HG03108 (cell line): Measurements from ENCODE around the gene BCAS1.
A peak's percentile ranks its signal among the peaks of the same experiment; 100 is the strongest.

Source experiments
- ATAC-seq: cut with Tn5 transposase; IDR thresholded peaks from one replicate; pipeline ENCODE4 v1.9.1; 2021; ENCODE audit warnings: moderate library complexity; ENCODE audit not compliant: unreplicated experiment

Gene BCAS1

DNA sequence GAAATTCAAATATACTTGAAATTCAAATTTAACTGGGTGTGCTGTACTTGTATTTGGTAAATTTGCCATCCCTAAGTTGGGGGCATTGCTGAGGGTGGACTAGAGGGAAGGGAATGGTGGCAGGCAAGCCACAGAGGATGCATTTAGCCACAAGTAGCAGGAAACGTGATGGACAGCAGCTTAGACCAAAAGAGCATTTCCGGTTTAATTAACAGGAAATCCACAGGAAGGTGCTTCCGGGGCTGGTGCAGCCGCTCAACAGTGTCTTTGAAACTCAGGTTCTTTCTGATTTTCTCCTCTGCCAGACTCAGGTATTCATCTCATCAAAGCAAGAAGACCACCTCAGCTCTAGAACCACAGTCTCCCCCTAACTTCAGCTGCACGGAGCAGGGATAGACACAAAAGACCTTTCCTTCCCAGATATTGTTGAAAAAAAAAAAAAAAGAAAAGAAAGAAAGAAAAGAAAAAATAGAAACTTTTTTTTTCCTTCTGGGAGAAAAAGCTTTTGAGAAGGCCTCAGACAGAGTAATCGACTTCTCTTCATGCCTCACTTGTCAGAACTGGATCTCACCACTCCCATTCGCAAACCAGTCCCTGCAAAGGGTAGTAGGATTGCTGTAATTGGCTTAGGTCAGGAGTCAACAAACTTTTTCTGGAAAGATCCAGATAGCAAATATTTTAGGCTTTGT, 8.0 kb upstream of the BCAS1 start:
- ATAC-seq = peak; percentile 78

DNA sequence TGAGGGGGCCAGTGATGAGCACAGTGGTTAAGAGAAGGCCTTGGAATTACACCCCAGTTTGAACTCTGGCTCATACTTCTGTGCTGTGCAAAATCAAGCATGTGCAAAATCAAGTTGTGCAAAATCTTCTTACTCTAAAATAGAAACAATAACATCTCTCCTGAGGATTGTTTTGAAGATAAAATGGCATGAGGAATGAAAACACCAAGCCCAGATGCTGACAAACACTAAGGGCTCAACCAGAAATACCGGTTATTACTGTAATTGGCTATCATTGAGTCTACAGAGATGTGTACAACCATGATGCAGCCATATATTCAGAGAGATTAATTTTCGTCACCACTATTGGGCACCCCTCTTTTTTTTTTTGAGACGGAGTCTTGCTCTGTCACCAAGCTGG, 5.9 kb upstream of the BCAS1 start:
- ATAC-seq = no peak

DNA sequence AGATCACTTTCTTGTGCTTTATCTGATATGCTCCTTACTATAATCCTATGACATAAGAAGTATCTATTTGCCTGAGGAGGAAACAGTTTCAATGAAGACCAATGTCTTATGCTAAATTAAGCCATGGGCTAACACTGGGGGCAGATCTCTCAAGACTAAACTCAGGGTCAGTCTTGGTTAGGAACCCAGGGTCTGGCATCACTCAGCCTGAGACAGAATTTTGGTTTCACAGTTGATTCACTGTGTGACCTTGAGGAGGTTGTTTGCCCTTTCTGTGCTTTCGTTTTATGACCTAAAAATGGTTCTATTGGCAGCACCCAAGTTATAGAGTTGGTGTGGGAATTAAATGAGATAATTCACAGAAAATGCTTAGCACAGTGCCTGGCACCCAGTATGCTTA, 4.9 kb upstream of the BCAS1 start:
- ATAC-seq = no peak

DNA sequence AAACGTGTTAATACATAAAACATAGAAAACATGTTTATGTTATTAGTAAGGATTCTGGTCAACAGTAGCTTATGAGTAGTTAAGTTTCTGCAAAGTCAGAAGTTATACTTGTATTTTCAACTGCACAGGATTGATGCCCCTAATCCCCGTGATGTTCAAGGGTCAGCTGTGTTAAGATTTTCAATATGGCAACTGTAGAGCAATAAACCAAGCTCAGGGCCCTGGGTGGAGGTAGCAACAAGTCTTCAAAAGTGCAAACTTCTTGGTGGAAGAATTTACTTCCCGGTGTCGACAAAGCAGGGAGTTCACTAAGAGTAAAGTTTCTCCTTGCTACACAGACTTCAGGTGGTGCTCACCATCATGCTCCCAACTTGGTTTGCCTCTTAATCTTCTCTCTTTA, 4.1 kb upstream of the BCAS1 start:
- ATAC-seq = no peak

DNA sequence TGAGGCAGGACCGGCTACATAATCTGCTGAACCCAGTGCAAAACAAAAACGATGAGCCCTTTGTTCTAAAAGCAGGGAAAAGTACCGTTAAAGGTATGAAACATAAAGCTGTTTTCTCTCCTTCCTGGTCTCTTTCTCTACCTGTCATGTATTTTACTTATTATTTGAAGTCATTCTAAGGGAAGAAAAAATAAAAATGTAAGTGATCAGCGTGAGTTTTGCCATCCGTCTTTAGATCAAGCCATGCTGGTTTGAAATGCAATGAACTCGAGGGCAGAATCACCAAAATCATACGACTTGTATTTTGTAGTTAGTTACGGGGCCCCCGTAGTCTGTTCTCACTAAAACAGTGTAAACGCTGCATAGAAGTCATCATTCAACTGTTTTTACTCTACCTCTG, 2.9 kb upstream of the BCAS1 start:
- ATAC-seq = no peak

DNA sequence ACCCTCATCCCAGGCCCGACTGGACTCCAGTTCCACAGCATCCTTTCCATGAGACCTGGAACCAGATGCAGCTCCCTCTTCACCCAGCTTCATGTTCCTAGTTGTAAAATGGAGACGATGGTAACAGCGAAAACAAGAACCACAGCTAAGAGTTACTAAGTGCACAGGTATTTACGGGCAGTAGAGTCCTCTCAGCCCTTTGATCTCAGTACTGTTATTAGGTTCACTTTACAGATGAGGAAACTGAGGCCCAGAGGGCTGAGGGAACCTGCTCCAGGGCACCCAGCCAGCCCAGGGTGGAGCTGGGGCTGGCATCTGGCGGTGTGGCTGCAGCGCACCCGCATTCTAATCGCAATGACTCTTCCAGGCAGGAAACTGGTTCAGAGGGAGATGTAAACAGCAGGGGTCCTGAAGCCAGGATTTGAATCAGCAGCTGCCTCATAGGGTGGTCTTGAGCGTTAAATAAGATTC, 858 bp downstream of the BCAS1 start:
- no peak for ATAC-seq

DNA sequence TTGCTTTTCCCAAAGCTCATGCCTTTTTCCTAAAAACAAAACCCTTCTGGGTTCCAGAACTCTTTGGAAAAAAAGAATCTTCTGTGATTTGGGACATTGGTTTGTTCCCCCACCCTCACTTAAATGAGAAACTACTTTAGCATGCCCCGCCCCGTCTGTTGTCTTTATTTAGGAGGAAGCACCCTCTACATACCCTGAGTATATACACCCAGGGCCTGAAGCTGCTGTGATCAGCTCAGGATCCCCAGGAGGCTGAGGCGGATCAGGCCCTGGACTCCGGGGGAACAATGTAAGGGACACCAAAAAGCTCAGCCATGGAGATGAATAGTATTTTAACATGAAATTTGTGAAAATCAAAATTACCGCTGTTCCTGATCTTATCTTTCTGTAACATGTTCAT, 1.4 kb downstream of the BCAS1 start:
- no peak for ATAC-seq

DNA sequence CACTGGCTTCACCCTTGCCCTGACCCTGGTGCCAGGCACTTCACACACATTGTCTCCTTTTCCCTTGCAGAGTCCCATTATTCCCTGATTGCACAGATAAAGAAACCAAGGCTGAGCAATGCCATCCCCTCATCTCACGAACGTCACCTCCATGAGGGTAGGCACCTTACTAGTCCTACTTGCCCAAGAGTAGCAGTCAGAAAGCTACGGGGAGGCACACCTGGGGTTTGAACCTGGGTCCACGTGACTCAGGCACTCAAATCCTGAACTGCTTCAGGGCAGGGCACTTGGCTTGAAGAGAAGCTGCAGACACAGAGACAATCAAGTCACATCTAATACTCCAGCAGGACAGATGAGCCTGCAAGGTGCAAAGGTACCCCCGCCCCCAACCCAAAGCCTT, 1.9 kb downstream of the BCAS1 start:
- ATAC-seq = no peak

DNA sequence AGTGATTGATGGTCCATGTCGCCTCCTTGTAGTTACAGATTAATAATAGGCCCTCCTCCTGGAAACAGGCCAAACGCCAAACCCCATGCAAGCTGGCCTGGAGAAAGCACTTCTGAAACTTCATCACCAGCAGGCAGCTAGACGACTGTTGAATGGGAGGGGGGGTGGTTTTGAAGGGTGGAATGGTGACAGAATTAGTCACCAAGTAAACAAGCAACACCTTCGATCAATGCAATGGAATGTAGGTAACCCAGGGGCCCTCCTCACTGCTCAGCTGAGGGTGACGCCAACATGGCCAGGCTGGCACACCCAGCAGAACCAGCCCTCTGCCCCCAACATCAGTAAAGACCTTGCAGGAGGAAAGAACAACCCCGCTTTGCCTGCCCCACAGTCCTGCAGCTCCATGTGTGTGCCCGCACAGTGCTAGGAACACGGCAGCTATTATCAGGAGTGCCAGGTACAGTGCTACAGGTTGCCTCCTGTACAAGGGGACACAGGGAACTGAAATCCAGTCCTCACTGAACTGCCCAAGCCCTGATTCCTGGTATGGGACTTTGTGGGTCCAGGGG, 2.7 kb downstream of the BCAS1 start:
- peak; percentile 52 for ATAC-seq

DNA sequence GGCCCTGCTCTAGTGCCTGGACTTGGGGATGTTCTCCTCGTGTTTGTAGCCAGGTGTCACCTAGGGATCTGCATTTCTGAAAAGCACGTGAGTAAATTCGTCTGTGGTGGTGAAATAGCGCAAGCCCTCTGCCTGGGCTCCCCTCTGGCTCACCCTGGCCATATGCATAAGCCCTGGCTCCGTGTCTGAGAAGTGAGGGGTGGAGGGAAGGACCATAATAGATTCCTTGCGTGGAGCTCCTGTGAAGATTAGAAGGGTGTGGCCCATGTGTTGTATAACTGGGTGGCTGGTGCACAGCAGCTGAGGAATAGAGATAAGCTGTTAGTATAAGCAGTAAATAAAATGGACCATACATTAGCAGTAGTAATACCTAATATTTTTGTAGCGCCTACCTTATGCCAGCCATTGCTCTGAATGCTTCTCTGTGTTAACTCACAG, 4.8 kb downstream of the BCAS1 start:
- ATAC-seq = no peak

DNA sequence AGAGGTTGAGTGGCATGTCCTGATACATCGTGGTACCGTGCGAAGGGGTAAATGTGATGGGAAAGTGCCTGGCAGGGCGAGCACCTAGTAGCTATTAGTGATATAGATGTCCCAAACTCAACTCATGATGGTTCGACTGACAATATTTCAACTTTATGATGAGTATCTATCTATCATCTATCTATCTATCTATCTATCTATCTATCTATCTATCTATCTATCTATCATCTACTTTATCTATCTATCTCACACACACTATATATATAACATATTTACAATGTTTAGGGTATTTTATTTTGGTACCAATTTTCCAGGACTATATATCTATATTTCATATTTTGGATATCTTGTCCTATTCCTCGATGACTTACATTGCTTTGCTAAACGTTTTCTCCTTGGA, 5.5 kb downstream of the BCAS1 start:
- no peak for ATAC-seq

DNA sequence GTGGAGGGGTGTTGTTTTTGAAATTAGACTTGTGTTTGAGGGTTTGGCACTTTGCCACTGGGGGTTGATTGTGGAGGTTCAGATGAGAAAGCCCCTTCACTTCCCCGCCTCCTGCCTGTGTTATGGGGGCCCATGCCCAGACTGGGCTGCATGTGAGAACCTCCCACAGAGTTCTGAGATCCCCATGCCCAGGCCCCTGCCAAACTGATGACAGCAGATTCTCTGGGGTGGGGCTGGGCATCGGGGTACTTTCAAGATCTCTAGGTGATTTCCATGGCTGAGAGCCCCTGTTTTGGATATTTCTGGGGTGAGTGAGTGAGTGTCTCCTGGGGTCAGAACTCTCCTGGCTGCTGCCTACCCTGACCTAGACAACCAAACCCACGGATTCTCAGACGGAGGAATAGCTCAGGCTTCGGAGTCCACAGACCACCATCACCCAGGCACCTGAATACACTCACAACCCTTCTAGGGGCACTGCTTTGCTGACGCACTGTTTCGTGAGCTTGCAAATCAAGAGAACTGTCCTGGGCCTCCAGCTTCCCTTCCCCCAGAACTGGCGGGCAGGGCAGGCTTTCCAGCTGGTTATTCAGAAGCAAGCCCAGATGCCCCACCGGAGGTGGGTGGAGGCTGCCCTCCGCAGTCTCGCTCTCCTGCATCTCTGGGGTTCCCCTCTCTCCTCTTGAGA, 6.3 kb downstream of the BCAS1 start:
- ATAC-seq = no peak

DNA sequence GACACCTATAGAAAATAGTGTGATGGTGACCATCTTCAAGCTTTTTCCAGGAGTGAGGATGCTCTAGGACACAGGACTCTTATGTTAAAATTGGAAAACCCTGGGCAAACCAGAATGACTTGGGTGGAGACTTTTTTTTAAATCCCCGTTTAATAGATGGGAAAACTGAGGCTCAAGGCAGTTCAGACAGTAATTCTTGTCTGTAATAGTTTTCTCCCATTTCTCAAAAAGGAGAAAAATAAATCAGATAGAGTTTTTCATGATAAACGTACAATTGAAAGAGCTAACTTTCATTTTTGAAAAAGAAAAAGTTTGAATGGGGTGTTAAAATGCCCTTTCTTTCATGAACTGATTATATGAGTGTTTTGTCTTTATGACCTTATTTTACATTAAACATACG, 6.8 kb downstream of the BCAS1 start:
- no peak for ATAC-seq

DNA sequence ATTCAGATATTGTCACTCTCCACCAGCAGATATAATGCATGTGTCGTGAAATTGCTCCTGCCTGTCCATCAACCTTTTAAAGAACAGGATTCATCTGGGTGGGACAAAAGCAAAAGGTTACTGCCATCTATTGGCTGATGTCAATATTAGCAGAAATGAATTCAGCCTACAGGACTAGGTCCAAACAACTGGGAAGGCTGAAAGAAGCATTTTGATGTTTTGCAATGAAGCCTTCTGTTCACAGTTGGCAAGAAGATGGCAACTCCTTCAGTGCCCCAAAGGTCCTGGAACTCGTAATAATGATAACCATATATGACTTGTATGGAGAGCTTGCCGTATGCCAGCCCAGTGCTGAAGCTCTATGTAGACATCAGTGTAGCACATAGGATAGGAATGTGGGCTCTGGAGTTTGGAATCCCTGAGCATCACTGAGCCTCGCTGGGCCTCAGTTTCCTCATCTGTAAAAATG, 7.5 kb downstream of the BCAS1 start:
- ATAC-seq = peak; percentile 28

DNA sequence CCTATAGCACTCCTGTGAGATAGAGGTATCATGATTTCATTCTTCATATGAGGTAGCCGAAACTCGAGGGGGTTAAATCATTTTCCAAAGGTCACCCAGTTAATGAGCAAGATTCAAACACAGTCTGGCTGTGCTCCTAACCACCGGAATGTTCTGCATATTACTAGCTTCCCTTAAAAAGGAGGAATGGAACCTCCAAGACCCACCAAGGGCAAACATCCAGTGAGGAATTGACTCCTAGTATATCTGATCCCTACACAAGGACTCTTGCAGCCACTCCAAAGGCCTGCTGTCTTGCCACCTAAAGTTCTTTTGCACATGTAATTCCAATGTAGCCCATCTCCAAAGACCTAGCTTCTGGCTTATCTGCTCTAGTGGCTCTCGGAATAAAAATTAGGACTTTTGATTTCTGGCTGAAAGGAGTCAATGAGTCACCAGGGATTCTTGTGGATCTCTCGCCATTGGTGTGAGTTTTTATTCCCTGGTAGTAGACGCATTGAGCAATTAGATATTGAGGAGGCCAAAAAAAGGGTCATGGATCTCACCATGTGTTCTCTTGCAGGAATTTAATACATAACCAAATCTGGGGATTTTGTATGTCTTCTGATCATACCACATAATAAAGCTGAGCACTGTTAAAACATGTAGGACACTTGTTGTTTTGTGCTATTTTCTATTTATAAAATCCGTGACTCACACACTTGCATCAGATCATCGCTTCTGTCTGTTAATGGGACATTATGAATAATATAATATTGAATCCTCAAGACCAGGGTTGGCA, 9.1 kb downstream of the BCAS1 start:
- ATAC-seq = no peak

DNA sequence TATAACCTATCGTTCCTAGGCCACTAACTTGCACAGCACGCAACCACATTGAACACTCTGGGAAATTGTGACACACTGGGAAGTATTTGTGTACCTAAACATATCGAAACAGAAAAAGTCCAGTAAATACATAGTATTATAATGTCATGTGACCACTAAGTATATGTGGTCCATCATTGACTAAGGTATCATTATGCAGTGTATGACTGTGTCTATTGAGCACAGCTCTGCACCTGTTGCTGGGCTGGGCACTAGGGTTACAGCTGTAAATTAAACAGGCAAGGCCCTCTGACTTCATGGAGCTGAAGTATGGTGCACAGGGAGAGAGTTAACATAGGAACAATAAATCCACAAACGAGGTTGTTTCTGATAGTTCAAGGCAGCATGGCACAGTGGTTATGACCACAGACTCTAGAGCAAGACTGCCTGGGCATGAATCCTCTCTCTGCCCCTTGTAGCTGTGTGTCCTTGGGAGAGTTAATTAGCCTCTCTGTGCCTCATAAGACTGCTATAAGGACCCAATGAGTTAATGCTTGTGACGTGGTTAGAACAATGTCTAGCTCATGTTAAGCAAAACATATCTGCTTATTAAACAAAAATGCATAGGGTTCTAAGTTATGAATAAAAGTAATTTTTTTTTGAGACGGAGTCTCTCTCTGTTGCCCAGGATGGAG, 10.6 kb downstream of the BCAS1 start:
- no peak for ATAC-seq

DNA sequence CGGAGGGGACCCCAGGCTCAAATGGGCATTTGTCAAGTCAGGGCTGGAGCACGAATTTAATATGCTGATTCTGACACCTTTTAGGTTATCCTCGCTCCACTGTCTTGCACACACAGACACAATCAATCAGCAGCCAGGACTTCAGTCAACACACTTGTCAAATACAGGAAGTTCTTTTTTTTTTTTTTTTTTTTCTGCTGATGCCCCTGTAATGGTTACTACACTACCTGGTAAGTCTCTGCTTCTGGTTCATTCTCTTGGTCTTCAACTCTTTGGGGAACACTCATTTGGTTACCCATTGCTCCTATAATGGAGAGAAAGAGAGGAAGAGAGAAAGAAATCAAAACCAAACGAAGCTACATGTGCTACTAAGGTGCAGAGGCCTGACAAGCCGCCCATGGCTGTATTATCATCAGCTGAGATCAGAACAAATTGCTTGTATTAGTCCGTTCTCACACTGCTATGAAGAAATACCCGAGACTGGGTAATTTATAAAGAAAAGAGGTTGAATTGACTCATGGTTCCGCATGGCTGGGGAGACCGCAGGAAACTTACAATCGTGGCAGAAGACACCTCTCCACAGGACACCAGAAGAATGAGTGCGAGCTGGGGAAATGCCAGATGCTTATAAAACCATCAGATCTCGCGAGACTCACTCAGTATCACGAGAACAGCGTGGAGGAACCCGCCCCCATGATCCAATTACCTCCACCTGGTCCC, 11.8 kb downstream of the BCAS1 start:
- ATAC-seq = no peak

DNA sequence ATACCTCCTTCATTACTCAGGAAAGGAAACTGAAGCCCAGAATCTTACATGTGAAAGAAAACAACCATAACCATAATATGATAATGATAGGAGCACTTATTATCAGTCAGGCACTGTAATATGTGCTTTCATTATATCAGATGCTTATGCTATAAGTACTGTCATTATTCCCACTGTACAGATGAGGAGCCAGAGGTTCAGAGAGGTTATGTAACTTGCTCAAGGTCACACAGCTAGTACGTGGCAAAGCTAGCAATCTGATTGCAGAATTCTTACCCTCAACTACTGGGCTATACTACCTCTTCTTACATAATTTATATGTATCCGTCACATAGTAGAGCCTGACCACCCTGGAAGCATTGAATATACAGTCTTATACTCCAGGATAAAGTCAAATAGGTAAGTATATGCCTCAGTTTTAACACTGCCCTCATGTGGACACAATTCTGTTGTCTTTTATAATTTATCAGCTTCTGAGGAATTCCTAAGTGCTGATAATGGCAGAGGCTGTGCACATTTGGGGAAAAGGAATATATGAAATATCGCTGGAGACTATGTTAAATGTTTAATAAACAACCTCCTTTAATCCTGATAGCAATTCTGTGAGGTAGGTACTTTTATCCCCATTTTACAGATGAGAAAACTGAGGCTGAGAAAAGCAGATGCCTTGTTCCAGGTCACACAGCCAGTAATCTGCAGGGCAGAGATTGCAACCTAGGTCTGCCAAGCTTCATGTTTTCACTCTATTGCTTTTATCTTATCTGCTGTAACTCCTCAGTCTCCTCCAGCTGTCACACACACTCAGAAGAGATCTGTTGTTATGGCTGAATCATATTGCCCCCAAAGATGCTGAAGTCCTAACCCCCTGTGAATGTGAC, 13.4 kb downstream of the BCAS1 start:
- ATAC-seq = no peak

DNA sequence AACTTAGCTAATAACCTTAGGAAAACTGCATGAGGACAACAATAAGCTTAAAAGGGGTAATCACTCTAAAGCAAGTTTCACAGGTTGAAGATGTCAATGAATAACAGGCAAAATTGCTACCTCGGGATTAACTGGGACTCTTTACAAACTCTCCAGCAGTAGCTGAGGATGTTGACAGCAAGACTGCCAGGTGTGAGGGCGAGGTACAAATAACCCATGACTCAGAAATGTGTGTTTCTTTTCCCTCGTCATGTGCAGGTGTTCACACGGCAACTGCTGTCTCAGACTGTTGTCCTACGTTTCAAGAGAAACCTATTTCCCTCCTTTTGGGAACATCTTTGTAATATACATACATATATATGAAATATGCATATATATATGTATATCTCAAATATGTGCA, 15.9 kb downstream of the BCAS1 start:
- ATAC-seq = no peak
